Fibroblast of skin of abdomen (primary cell): ENCODE results near the gene NOTCH2. TPM values are rescaled to one million over a fixed set of nuclear protein-coding genes. Genes with fewer than 3 reads are reported as not detected.
A peak's percentile ranks its signal among the peaks of the same experiment; 100 is the strongest.
"Not testable (repeated sequence)": the region's sequence is repeated elsewhere in the genome, so short reads cannot be mapped to it uniquely, and the experiment has no call there.

Experiments
- DNase-seq: peaks from one replicate; pipeline ENCODE4 v3.0.0-alpha.2; 2013
- polyA plus RNA-seq, 2 experiments: library from polyadenylated mRNA; unstranded; fragments of 120-200 nt; gene quantifications; one replicate each; pipeline ENCODE4 v1.2.1, GENCODE V29; 2013; ENCODE audit not compliant: insufficient read length in 2 of 2

Gene NOTCH2
- polyA plus RNA-seq (2013, experiment 1 of 2; ENCODE audit: insufficient read length): 54.4 TPM
- 51.2 TPM for polyA plus RNA-seq (2013, experiment 2 of 2; ENCODE audit: insufficient read length)

DNA sequence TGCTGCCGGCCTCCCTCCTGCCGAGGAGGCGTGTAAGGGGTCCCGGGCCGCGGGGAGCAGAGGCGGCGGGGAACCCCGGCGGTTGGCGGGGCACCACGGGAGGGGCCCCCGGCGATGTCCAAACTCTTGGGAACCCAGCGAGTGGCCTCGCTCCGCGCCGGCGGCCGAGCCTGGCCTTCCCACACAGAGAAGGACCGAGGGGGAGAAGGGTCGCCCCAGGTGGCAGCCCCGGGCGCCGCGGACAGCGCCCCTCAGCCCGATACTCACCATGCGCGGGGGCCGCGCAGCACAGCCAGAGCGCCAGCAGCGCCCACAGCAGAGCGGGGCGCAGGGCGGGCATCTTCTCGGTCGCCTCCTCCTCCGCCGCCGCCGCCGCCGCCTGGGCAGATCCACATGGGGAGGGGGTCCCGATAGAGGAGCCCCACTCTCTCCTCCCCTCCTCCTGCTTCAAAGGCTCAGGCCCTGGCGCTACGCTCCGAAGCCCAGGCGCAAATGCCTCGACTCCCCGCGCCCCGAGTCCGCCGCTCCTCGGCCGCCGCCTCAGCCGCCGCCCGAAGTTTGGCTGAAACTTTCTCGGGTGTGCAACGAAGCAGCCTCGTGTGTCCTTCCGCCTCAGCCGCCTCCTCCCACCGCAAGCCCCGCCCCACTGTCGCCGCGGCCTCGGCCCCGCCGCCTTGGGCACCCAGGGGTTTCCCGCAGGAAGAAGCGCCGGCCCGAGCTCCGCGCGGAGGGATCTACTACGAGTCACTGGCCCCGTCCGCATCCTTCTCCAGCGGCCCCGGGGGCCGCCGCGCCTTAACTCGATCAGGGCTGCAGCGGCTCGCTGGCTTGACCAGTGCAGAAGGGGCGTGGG, at the start of gene NOTCH2:
Gene NOTCH2 (minus strand): TSS at position 596 of the 853 bp plus-strand sequence. CDS start 256 bp downstream, at position 340.
- peak; percentile 22 for DNase-seq

DNA sequence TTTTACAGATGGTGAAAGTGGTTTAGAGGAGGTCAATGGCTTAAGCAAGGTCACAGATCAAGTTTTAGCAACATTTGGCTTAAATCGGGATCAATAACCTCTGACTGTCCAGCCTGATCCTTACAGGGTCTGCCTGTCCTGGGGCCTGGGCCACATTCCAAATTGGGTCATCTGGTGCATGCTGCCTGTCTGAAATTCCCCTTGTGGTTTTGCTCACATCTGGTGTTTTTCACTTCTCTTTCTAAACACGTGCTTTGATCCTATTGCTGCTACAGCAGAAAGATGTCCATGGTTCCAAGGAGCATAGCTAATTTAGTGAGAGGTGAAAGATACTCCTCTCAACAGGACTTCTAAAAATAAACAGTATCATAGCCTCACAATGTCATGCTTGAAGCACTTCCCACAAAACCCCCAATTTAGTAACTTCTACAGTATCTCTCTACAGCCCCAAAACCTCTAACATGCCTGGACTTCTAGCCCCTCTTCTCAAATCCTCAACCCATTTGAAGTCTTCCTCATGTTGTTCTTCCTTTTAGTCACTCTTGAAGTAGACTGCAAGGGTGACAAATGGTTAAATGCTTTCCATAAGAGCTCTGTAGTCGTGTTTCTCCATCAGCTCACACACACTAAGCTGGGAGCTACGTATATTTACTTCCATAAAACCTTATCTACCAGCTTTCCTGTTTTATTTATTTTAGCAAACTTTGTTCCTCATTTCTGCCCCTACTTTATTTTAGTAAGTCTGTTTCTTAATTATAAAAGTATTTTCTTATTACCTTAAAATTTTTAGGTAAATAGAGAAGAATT, 48.1 kb upstream of the NOTCH2 start:
- peak; percentile 59 for DNase-seq

DNA sequence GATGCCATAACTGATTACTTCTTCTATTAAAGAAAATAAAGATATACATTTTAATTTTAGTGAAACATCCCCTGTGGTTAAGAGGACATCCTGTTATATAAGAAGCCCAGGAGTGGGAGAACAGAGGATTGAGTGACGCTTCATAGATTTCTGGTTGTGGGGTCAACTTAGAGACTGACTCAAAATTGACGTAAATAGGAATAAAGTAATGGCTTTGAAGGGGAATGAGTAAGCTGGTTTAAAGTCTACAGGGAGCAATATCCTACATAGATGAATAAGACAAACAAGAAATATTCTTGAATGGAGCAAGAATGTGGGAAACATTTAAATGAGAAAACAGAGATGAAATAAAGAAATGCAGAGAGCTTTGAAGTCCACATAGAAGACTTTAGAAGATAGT, 46.6 kb upstream of the NOTCH2 start:
- peak; percentile 66 for DNase-seq

DNA sequence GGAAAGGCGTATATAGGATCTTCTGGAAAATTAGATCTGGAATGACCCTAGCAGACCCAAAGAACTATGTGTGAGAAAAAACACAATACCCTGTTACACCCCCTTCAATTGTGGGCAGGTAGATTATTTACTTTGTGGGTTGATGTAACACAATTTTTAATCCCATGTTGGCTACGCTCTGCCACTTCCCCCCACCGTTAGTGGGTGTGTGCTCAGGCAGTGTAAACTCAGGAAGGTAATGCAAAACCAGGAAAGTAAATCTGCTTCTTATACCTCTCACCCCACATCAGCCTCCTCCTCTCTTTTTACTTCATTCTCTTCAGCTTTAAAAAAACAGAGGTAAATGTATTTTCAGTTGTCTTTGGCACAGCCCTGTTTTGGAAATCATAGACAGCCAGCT, 43.7 kb upstream of the NOTCH2 start:
- not testable (repeated sequence) for DNase-seq

DNA sequence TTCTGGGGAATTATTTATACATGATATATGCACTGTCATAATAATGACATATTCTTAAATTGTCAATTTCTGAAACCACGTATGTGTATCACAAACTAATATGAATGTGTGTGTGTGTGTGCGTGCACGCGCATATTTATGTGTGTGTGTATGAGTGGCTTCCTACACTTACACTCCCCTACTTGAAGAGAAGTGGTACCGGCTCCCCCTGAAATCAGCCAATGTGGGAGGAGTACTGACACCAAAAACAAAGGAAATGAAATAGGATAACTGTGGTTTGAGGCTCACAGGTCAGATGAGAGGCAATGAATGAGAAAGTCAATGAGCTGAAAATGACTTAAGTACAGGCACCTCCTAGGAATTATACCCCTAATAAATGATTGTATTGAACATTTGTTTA, 42.8 kb upstream of the NOTCH2 start:
- not testable (repeated sequence) for DNase-seq

DNA sequence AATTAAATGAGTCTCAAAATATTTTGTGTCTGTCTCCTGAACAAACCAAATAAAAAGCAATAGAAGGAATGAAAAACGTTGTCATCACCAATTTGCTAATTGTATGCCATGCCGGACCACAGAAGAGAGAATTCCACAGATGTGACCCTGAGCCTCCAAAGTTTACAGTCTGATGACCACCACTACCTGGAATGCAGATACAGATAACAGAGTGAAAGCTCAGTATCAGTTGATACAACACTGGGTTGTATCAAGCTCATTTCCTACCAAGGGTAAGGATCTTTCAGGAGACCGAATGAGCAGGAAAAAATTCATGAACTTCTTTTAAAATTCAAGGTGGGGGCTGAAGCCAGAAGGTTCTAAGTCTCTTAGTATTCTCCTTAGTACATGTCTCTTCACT, 42.3 kb upstream of the NOTCH2 start:
- DNase-seq: not testable (repeated sequence)

DNA sequence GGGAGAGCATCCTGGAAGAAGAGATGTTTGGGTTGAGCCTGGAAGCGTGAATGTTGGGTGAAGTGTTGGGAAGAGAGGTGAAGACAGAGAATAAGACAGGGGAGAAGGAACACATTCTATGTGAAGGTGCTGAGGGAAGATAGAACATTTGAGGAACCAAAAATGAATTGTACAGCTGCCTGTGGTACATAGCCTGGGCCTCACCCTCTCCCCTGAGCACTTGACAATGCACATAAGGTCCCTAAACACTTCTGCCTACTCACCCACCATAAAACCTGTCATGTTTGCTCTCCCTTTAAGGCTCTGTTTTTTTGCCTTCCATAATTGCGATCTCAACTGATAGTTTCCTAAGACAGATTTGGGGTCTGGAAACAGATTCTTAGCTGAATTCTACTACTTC, 41.5 kb upstream of the NOTCH2 start:
- DNase-seq: not testable (repeated sequence)

DNA sequence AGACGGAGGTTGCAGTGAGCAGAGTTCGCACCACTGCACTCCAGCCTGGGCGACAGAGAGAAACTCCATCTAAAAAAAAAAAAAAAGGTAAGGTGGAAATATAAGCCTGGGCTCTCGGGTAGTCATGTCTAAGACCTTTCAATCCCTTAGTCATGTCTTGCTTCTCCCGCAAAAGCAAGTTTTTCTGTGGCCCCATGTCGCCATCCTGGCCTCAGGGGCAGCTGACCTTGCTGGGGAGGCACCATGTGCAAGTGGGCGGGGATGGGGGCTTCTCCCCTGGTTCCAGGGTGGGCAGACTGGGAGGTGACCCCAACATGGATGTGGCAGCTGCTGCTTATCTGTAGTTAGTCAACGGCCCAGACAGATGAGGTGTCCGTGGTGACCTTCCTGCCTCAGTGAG, 40.2 kb upstream of the NOTCH2 start:
- DNase-seq: not testable (repeated sequence)

DNA sequence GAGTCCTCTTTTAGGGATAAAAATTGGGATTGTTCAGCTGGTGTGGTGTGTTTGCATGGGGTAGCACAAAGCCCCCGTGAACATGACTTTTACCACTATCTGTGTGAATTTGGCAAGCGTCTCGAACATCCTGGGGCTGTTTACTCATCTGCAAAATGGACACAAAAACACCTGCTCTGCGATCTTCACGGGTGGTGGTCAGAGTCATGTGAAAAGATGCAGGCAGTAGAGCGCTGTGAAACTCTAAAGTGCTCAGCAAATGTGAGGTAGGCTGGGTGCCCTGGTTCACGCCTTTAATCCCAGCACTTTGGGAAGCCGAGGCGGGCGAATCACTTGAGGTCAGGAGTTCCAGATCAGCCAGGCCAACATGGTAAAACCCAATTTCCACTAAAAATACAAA, 39.7 kb upstream of the NOTCH2 start:
- not testable (repeated sequence) for DNase-seq

DNA sequence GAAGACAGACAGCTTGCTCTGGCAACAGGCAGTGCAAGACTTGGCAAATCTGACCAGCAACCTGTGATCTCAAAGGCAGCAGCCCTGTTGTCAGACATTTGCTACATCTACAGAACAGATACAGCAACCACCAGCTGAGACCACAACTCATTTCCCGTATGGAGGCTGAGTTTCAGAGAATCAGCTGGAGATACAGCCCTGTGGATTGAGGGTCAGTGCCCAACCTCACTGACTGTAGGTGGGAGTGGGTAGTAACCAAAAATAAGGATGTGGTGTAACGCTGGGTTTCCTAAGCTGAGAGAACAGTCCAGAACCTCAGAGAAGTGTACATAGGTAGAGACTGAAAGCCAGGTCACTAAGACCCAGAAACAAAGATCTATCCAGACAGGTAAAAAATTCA, 35.8 kb upstream of the NOTCH2 start:
- DNase-seq: not testable (repeated sequence)

DNA sequence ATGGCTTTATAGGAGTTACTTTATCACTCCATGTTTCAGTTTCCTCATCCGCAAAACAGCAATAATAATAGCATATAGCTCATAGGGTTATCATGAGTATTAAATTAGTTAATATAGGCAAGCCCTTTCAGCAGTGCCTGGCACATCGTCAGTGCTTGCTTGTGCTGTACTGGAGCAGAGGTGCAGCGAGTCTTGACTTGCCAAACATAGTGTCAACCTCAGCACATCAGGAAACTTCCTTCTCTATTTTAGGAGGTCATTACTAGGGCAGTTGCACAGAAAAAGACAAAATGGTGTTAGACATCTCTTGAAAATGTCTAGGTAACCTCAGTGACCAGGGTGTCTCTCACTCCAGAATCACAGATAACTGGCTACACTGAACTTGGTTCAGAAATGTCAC, 34.3 kb upstream of the NOTCH2 start:
- not testable (repeated sequence) for DNase-seq

DNA sequence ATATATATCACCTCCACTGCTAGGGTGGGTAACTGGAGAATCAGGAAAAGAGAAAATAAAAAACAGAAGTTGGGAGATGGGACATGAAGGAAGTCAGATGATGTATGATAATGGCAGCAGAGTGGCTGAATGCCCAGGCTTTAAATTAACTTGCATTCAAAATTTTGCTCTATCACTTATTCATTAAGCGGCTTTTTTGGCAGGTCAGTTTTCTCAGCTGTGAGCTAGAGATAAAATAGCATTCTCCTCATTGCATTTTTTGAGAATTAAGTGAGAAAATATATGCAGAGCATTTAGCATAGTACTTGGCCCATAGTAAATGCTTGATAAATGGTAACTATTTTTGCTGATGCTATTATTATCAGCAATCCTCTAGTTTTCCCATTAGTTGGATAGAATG, 32.1 kb upstream of the NOTCH2 start:
- not testable (repeated sequence) for DNase-seq

DNA sequence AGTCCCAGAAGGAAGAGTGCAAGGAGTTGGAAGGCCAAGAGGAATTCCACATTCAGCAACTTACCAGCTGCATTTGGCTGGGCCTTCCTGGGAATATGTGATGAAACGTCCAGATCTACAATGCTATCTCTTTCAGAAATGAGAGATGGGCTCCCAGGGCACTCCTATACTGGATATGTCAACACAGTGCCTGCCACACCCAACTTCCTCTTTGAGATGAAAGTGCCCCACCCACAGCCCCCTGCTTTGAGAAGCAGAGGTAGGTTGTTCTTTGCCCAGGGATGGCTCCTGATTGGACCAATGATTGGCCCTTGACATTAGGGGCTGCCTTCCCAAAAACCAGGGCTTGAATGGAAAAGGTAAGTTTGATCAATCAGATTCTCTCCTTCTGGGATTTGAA, 31.1 kb upstream of the NOTCH2 start:
- DNase-seq: not testable (repeated sequence)

DNA sequence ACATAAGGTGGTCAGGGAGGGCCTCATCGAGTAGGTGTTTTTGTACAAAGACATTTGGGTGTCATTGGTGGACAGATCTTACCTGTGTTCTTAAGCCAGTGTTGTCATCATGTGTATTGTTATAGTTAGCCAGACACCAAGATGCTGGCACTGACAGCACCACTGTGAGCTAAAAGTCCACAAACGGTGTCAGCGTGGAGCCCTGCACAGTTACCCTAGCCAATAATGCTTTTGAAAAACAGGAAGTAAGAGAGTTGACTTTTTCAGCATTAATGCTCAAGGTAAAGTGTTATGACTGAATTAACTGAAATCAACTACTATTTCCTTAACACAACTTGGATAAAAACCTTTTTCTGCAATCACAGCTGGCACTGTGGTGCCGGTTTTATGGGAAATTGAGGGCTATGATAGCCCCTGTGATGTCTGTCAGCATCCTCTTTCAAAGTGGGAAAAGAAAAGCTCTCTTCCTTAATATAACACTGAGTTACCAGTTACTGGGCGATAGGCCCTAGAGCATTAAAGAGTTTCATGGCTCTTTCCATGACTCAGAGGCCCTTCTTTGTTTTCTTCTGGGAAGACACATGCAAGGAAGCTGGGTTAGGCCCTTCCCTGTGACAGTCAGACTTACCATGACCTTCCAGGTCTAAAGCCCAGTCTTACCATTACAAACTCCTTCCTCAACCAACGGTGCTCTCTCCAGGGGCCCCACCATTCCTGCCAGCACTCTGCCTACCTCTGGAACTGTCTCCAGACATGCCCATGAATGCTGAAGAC, 29.7 kb upstream of the NOTCH2 start:
- DNase-seq: not testable (repeated sequence)

DNA sequence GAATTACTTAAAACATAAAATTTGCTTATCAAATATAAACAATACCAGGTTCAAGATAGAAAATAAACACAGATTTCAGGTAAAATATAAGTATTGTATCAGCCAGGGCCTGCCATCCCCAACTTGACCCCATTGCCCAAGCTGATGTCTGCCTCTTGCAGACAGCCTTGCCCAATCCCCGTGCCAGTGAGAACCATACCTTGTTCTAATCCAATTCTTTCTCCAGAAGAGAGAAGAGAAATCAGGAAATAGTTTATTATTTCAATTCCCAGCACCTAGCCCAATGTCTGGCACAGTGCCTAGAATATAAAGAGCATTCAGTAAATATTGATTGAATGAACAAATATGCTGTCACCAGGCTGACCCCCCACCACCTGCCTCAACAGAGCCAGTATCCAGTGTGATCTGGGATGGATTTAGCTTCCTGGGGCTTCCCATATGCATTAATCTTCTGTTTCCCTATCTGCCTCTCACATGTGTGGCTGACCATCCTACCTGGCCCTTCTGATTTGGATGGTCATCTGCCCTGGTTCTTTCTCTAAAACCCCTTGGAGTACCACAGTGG, 27.6 kb upstream of the NOTCH2 start:
- DNase-seq: not testable (repeated sequence)

DNA sequence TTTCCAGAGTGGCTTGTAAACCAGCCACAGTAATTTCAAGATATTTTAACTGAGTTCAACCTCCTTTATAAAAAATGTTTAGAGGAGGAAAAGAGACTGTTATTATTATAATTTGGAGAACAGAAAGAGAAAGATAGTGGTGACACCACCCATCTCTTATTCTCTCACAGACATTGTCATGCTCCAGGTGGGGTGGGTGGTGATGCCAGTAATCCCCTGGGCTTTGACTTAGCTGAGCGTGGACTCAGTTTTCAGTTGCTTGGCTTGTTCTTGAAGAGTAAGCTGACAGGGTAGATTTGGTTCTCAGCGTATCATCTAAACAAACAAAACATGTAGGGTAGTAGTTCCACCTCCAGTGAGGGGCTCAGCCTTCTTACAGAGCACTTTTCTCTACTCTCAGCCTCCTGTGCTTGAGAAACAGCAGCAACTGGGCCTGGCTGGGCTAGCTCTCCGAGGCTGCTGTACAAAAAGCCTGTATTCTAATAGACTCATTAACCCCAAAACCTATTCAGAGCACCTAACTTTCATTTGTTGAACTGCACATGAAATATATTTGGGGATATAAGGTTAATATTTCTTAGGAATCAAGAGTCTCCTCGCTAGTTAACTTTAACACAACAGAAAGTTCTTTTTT, 24.2 kb upstream of the NOTCH2 start:
- not testable (repeated sequence) for DNase-seq

DNA sequence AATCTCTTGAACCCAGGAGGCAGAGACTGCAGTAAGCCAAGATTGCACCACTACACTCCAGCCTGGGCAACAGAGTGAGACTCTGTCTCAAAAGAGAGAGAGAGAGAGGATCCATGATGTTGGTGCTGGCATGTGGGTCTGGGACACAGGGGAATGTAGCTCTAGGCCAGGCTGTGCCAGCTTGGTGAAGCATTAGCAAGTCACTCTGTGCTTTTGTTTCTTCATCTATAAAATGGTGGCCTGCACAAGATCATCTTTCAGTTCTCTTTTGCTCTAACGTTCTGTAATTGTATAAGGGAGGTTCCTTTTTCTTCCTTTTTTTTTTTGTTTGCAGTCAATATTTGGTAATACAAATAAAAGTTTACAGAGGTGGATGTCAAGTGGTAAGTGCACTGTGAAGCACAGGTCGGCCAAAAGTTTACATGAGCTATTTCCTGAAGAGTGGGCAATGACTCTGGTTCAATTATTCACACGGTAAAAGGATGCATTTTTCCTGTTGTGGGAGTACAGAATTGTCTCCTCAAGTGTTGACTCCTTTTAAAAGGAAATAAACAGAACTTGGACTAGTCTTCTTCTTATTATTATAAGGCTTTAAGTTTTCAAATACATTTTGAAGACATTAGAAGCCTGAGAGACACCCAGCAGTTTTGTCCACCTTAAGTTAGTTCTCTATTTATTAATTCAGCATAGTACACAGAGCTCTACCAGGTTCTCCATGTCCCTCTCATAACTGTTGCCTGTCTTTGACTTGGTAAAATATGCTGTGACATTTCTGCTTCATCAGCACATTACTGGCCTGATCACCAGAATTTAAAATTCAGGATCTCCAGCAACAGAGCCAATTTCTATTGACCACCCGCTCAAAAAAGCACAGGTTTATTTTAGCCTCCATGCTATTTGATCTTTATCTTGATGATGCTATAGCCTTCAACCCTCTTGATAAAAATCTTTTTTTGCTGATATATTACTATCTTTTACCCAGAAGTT, 23.1 kb upstream of the NOTCH2 start:
- DNase-seq: not testable (repeated sequence)

DNA sequence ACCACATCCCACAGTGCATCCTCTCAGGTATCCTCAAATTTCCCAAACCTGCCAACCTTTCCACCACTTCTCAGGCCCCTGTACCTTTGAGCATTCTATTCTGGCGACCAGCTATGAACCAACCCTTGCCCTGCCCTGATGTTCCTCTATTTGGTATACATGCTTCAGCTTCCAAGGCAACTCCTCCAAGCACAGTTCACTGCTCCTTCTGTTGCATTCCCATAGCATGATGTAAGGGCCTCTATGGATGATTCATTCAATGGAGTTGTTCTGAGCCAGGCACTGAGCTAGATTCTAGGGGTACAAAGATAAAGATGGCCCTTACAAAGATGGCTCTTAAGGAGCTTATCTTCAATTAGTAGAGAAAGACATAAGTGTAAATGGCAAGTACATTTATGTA, 21.4 kb upstream of the NOTCH2 start:
- not testable (repeated sequence) for DNase-seq

DNA sequence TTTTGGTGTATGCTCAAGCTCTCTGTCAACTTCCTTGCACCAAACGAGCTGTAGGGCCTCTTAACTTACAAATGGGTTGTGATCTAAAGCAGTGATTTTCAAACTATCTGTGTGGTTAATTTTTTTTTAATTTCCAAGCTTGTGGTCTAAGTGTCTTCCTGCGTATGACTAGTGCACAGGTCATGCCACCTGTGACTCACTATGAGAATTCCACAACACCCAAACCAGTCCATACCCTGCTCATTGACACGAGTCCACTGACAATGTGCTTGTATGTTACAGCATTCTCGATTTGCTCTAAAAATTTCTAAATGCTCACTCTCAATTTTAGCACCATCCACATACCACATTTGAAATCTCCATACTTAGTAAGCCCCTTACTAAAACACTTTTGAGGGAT, 18.5 kb upstream of the NOTCH2 start:
- peak; percentile 79 for DNase-seq

DNA sequence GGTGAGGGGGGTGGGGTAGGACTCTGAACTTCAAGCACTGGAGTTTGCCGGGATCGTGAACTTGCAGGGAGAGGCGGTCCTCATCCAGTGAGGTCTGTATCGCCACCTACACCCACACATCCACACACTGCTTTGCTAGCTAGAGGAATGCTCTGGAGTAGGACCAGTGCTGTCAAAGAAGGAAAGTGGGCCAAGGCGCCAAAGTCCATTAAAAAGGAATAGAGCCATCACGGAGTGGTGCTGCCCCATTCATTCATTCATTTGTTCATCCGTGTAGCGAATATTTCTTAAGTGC, 405 bp upstream of the NOTCH2 start:
- not testable (repeated sequence) for DNase-seq

DNA sequence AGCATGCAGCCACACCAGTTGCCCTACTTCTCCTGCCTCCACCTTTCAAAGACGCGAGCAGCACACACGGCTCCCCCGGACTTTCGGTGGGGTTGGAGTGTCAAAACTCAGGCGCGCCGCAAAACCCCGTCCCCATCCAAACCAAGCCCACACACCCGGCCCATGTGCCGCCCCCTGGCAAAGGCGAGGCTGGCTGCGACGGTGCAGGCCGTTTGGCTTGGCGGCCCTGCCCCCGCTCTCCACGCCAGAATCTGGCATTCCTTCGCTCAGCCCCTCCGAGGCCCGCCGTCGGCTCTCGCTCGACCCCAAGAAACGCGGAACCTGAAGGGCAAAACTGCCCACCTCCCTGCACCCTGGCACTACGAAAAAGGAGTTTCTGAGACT, 787 bp downstream of the NOTCH2 start:
- DNase-seq: not testable (repeated sequence)
